ENCODE measurements around the gene C14orf180. TPM values are rescaled to one million over a fixed set of nuclear protein-coding genes. Genes with fewer than 3 reads are reported as not detected.

Gene C14orf180
- total RNA-seq, 4 donors from 2014 or later = 0.13 to 1.5 (median 0.53) TPM

- Histone ChIP-seq H3K27me3 (no peaks in the 10 kb centered on the region), H3K9me3 (no peaks in the 10 kb centered on the region), H3K4me3 (replicated peaks in 1 of 3) (no peak overlapping the region), H3K4me1 (no peaks in the 10 kb centered on the region), H3K36me3 (no peaks in the 10 kb centered on the region), H3K27ac (no peak overlapping the region)
- TF ChIP-seq CTCF (IDR thresholded peaks at IDR 0.05) = no peak
- TF ChIP-seq POLR2A (IDR thresholded peaks at IDR 0.05) = no peak
- no peak for DNase-seq
- WGBS, 2 donors = 76 to 86% methylated on average over 7 to 9 of the region's 18 CpGs
- intact Hi-C loops (cut with DNase I) = no loop called here
Measured at GRCh38 chr14:104593241-104593701, 13.7 kb downstream of the C14orf180 start.

DNA sequence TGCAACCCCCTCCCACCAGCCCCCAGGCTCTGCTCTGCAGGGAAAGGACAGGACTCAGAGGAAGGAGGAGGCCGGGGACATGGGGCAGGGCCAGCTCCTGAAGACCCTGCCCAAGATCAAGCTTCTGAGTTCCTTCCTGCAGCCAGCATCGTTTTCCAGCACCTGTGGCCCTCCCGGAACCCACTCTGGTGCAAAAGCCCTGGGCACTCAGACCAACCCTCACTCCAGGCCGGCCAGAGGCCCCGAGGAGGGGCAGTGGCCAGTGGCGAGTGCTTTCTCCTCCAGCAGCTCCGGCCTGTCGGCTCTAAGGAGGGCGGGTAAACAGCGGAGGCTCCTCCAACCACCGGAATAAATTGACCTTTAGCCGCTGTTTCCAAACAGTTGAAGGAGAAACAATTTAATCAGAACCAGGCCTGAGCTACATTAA, 14.2 kb downstream of the C14orf180 start:
- no peaks in the 10 kb centered on the region for H3K36me3 ChIP-seq
- no peaks in the 10 kb centered on the region for H3K4me1 ChIP-seq
- no peak overlapping the region for H3K4me3 ChIP-seq (replicated peaks in 1 of 3)
- H3K9me3 ChIP-seq = no peaks in the 10 kb centered on the region
- H3K27me3 ChIP-seq = no peaks in the 10 kb centered on the region
- intact Hi-C loops (cut with DNase I) = no loop called here
- no peak for DNase-seq
- H3K27ac ChIP-seq = no peak overlapping the region
- WGBS, 2 donors = 69 to 76% methylated on average over 9 to 12 of the region's 12 CpGs
- no peak for TF ChIP-seq CTCF (IDR thresholded peaks at IDR 0.05)
- TF ChIP-seq POLR2A (IDR thresholded peaks at IDR 0.05) = no peak

DNA sequence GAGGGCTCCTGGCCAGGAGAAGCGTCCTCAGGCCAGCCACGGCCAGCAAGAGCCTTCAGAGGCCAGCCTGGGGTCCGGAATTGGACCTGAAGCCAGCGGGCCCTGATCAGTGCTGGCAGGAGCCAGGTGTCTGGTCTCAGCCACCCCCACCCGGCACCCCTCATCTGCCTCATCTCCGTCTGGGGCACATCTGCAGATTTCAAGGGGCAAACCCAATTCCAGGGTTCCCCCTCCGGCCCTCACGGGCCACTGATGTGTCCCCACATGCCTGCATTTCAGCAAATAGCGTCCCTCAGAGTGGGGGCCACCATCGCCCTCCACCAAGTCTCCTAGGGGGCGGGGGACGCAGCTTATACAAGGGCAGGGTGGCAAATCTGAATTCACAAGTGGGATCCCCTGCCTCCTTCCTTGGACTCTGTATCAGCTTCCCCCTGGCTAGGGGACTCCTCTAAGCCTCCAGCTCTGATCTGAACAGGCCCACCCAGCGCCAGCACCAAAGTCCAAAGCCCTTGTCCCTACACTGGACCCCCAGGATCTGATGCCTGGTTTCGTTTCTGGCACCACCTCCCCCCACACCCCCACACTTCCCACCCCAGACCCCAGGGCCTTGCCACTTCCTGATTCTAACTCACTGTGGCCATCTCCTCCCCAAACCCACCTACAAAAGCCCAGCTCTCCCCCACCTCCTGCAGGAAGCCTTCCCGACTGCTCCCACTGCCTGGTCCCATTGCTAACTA, 14.9 kb downstream of the C14orf180 start:
- intact Hi-C loops (cut with DNase I) = no loop called here
- no peak for DNase-seq
- TF ChIP-seq CTCF (IDR thresholded peaks at IDR 0.05) (no peak), POLR2A (IDR thresholded peaks at IDR 0.05) (no peak)
- no peak overlapping the region for H3K27ac ChIP-seq
- H3K36me3 ChIP-seq = no peaks in the 10 kb centered on the region
- no peaks in the 10 kb centered on the region for H3K4me1 ChIP-seq
- no peaks in the 10 kb centered on the region for H3K9me3 ChIP-seq
- H3K4me3 ChIP-seq (replicated peaks in 1 of 3) = no peak overlapping the region
- 88 to 90% methylated on average over 9 to 14 of the region's 15 CpGs for WGBS, 2 donors
- no peaks in the 10 kb centered on the region for H3K27me3 ChIP-seq

DNA sequence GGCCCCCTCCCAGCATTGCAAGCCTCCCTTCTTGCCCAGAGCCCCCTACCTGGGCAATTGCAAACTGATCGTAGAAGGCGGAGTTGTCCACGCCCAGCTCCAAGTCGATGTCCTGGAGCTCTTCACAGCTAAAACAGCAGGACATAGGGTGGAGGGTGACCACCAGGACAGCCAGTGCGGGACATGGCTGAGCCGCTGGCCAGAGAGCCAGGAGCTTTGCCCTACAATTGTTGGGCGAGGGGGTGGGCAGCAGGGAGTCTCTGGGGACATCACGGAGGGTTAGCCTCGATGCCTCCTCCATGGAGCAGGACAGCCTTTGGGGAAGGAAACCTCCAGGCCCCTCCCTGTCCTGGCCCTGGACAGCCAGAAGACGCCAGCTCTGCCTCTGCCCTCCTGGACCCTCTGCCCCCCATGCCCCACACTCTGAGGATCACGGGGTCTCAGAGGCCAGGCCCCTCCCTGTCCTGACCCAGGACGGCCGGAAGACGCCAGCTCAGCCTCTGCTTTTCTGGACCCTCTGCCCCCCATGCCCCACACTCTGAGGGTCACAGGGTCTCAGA, 15.6 kb downstream of the C14orf180 start:
- no peaks in the 10 kb centered on the region for H3K27me3 ChIP-seq
- H3K9me3 ChIP-seq = no peaks in the 10 kb centered on the region
- no peak overlapping the region for H3K27ac ChIP-seq
- no peak for TF ChIP-seq CTCF (IDR thresholded peaks at IDR 0.05)
- TF ChIP-seq POLR2A (IDR thresholded peaks at IDR 0.05) = no peak
- DNase-seq = no peak
- no peaks in the 10 kb centered on the region for H3K4me1 ChIP-seq
- 76 to 79% methylated on average over 4 to 12 of the region's 14 CpGs for WGBS, 2 donors
- intact Hi-C loops (cut with DNase I) = no loop called here
- no peaks in the 10 kb centered on the region for H3K36me3 ChIP-seq
- H3K4me3 ChIP-seq (replicated peaks in 1 of 3) = no peak overlapping the region

DNA sequence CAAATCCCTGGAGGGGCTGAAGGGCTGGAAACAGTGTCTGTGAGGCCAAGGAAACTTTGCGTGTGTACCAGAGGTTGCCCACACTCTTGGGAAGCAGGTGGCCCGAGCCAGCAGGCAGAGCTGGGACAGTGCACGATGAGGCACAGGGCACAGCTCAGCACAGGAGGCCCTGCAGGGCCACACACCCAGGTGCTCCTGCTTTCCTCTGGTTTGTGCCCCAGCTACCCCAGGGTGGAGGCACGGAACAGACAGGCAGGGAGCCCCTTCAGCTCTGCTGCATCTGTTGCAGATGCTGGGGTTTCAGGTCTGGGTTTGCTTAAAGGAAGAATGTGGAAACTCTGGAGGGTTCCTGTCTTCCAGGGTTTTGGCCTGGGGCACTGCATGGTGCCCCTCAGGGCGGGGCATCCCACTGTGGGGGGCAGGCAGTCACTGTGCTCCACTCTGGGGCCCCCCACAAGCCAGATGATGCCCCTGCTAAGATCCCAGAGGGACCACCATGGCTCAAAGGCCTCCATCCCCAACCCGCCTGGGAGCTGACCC, 16.4 kb downstream of the C14orf180 start:
- no peaks in the 10 kb centered on the region for H3K27me3 ChIP-seq
- TF ChIP-seq POLR2A (IDR thresholded peaks at IDR 0.05) (no peak), CTCF (IDR thresholded peaks at IDR 0.05) (no peak)
- H3K4me1 ChIP-seq = no peaks in the 10 kb centered on the region
- 75 to 91% methylated on average over 2 to 6 of the region's 6 CpGs for whole genome bisulfite sequencing, 2 donors
- intact Hi-C loops (cut with DNase I) = no loop called here
- H3K27ac ChIP-seq = no peak overlapping the region
- no peak overlapping the region for H3K4me3 ChIP-seq (replicated peaks in 1 of 3)
- no peaks in the 10 kb centered on the region for H3K36me3 ChIP-seq
- DNase-seq = no peak
- no peaks in the 10 kb centered on the region for H3K9me3 ChIP-seq
